K562 (cell line): ENCODE results near the gene ARHGAP31.

Source experiments
- ARNT ChIP-seq, 2 experiments: fragments of 450-650 bp; IDR thresholded peaks; 2 replicates each; pipeline ENCODE4 v1.6.1; 2016; ENCODE audit warnings: mild to moderate bottlenecking in 1 of 2
- CBFB ChIP-seq: sonication (generic); formaldehyde crosslinking; IDR thresholded peaks from 2 replicates; pipeline ENCODE4 v1.4.0; 2020; ENCODE audit warnings: mild to moderate bottlenecking, missing genetic modification reagents
- CEBPG ChIP-seq, 3 experiments: fragments of 200-800 bp in 1 of 3; sonication (Bioruptor generic) in 1 of 3; sonication (generic) in 1 of 3; formaldehyde crosslinking in 1 of 3; IDR thresholded peaks in 2 of 3; conservative IDR thresholded peaks in 1 of 3; 2 replicates each; pipeline versions ENCODE4 v1.6.1 to v1.8.0; 2016 to 2022; ENCODE audit warnings: missing compliant biosample characterization in 2 of 3, missing genetic modification characterization in 2 of 3, mild to moderate bottlenecking in 1 of 3, missing genetic modification reagents in 1 of 3
- MAX ChIP-seq: sonication (generic); formaldehyde crosslinking; IDR thresholded peaks from 2 replicates; pipeline ENCODE4 v1.9.0; 2022; ENCODE audit warnings: mild to moderate bottlenecking, missing genetic modification reagents
- POLR2AphosphoS2 ChIP-seq: IDR thresholded peaks from 2 replicates; pipeline ENCODE4 v1.6.1; 2012; ENCODE audit warnings: low read length, improper control_type of control experiment
- RAD51 ChIP-seq: fragments of 450-650 bp; IDR thresholded peaks from 2 replicates; pipeline ENCODE4 v1.7.1; 2016; ENCODE audit warnings: low read depth, mild to moderate bottlenecking, borderline replicate concordance
- SNAPC5 ChIP-seq: fragments of 250-450 bp; sonication (Bioruptor Pico); IDR thresholded peaks from 2 replicates; pipeline ENCODE4 v1.8.0; 2021; ENCODE audit warnings: moderate library complexity, mild to moderate bottlenecking, inconsistent platforms

GRCh38 chr3:119293871-119294695, at the start of gene ARHGAP31:
- no peak for TF ChIP-seq ARNT (IDR thresholded peaks at IDR 0.05)
- TF ChIP-seq SNAPC5 (CRISPR knock-in tag): no peak
- TF ChIP-seq MAX (CRISPR knock-in tag): no peak
- TF ChIP-seq CEBPG (CRISPR knock-in tag; IDR thresholded peaks at IDR 0.05): no peak
- no peak for TF ChIP-seq CEBPG (tag; conservative IDR thresholded peaks at IDR 0.05 in 1 of 2, IDR thresholded peaks at IDR 0.05 in 1 of 2)
- no peak for TF ChIP-seq RAD51
- no peak for TF ChIP-seq POLR2AphosphoS2
- TF ChIP-seq CBFB (CRISPR knock-in tag): no peak
